HEK293 (cell line): Measurements from ENCODE around the gene SPINT2.

Experiments
- BCL11B ChIP-seq: fragments of 450-650 bp; formaldehyde crosslinking; IDR thresholded peaks from 2 replicates; pipeline ENCODE4 v1.5.1; 2016; ENCODE audit warnings: low read depth, missing biosample characterization, missing genetic modification characterization
- GFI1B ChIP-seq: fragments of 450-650 bp; formaldehyde crosslinking; IDR thresholded peaks from 2 replicates; pipeline ENCODE4 v1.5.1; 2016; ENCODE audit warnings: missing biosample characterization, missing genetic modification characterization
- IKZF3 ChIP-seq: fragments of 450-650 bp; IDR thresholded peaks from 2 replicates; pipeline ENCODE4 v1.5.0; 2018; ENCODE audit warnings: missing biosample characterization, mild to moderate bottlenecking, missing genetic modification characterization, moderate library complexity
- KLF7 ChIP-seq: fragments of 450-650 bp; formaldehyde crosslinking; IDR thresholded peaks from 2 replicates; pipeline ENCODE4 v1.5.1; 2016; ENCODE audit warnings: missing biosample characterization, missing genetic modification characterization, borderline replicate concordance
- SCRT1 ChIP-seq: fragments of 450-650 bp; formaldehyde crosslinking; IDR thresholded peaks from 2 replicates; pipeline ENCODE4 v1.5.1; 2016; ENCODE audit warnings: missing biosample characterization, missing genetic modification characterization, borderline replicate concordance
- YY2 ChIP-seq: fragments of 450-650 bp; formaldehyde crosslinking; IDR thresholded peaks from 2 replicates; pipeline ENCODE4 v1.5.1; 2016; ENCODE audit warnings: missing biosample characterization, missing genetic modification characterization
- ZBTB7A ChIP-seq: fragments of 450-650 bp; formaldehyde crosslinking; IDR thresholded peaks from 2 replicates; pipeline ENCODE4 v1.5.1; 2016; ENCODE audit warnings: low read depth, missing biosample characterization, missing genetic modification characterization
- ZFHX2 ChIP-seq: fragments of 450-650 bp; formaldehyde crosslinking; conservative IDR thresholded peaks from 2 replicates; pipeline ENCODE4 v1.5.1; 2016; ENCODE audit warnings: missing biosample characterization, missing genetic modification characterization
- ZNF114 ChIP-seq: fragments of 450-650 bp; formaldehyde crosslinking; IDR thresholded peaks from 2 replicates; pipeline ENCODE4 v1.5.0; 2017; ENCODE audit warnings: missing biosample characterization, missing genetic modification characterization
- ZNF146 ChIP-seq: fragments of 450-650 bp; formaldehyde crosslinking; IDR thresholded peaks from 2 replicates; pipeline ENCODE4 v1.5.1; 2016; ENCODE audit warnings: missing biosample characterization, missing genetic modification characterization
- ZNF2 ChIP-seq: fragments of 450-650 bp; formaldehyde crosslinking; IDR thresholded peaks from 2 replicates; pipeline ENCODE4 v1.5.1; 2016; ENCODE audit warnings: missing biosample characterization, missing genetic modification characterization
- ZNF211 ChIP-seq: fragments of 450-650 bp; formaldehyde crosslinking; IDR thresholded peaks from 2 replicates; pipeline ENCODE4 v1.5.1; 2016; ENCODE audit warnings: low read depth, missing biosample characterization, missing genetic modification characterization
- ZNF221 ChIP-seq: fragments of 450-650 bp; formaldehyde crosslinking; IDR thresholded peaks from 2 replicates; pipeline ENCODE4 v1.5.1; 2017; ENCODE audit warnings: missing biosample characterization, missing genetic modification characterization, borderline replicate concordance
- ZNF26 ChIP-seq: fragments of 450-650 bp; formaldehyde crosslinking; IDR thresholded peaks from 2 replicates; pipeline ENCODE4 v1.5.1; 2016; ENCODE audit warnings: missing biosample characterization, missing genetic modification characterization
- ZNF274 ChIP-seq, 2 experiments: fragments of 200-500 bp in 1 of 2; fragments of 450-650 bp in 1 of 2; sonication (Bioruptor generic) in 1 of 2; formaldehyde crosslinking in 1 of 2; IDR thresholded peaks; 2 replicates each; pipeline versions ENCODE4 v1.5.1 to v1.6.1; 2014 to 2016; ENCODE audit warnings: borderline replicate concordance in 1 of 2, inconsistent platforms in 1 of 2, low read length in 1 of 2, missing biosample characterization in 1 of 2, missing genetic modification characterization in 1 of 2
- ZNF280C ChIP-seq: fragments of 450-650 bp; formaldehyde crosslinking; IDR thresholded peaks from 2 replicates; pipeline ENCODE4 v1.5.1; 2016; ENCODE audit warnings: missing biosample characterization, missing genetic modification characterization
- ZNF292 ChIP-seq: fragments of 450-650 bp; formaldehyde crosslinking; IDR thresholded peaks from 2 replicates; pipeline ENCODE4 v1.5.1; 2016; ENCODE audit warnings: low read depth, missing biosample characterization, missing genetic modification characterization, borderline replicate concordance
- ZNF341 ChIP-seq: fragments of 450-650 bp; formaldehyde crosslinking; IDR thresholded peaks from 2 replicates; pipeline ENCODE4; 2016; ENCODE audit warnings: low read depth, missing biosample characterization, missing genetic modification characterization
- ZNF391 ChIP-seq: fragments of 450-650 bp; formaldehyde crosslinking; IDR thresholded peaks from 2 replicates; pipeline ENCODE4 v1.5.1; 2016; ENCODE audit warnings: low read depth, missing biosample characterization, missing genetic modification characterization, borderline replicate concordance
- ZNF404 ChIP-seq: fragments of 450-650 bp; formaldehyde crosslinking; IDR thresholded peaks from 2 replicates; pipeline ENCODE4 v1.5.1; 2017; ENCODE audit warnings: missing biosample characterization, missing genetic modification characterization
- ZNF433 ChIP-seq: fragments of 450-650 bp; formaldehyde crosslinking; IDR thresholded peaks from 2 replicates; pipeline ENCODE4 v1.5.1; 2016; ENCODE audit warnings: missing biosample characterization, missing genetic modification characterization, low read depth
- ZNF548 ChIP-seq: fragments of 450-650 bp; formaldehyde crosslinking; IDR thresholded peaks from 2 replicates; pipeline ENCODE4 v1.5.1; 2016; ENCODE audit warnings: missing biosample characterization, missing genetic modification characterization
- ZNF624 ChIP-seq: fragments of 450-650 bp; formaldehyde crosslinking; IDR thresholded peaks from 2 replicates; pipeline ENCODE4 v1.5.1; 2017; ENCODE audit warnings: missing biosample characterization, missing genetic modification characterization
- ZNF777 ChIP-seq: fragments of 450-650 bp; formaldehyde crosslinking; IDR thresholded peaks from 2 replicates; pipeline ENCODE4 v1.5.1; 2017; ENCODE audit warnings: missing biosample characterization, missing genetic modification characterization, borderline replicate concordance
- ZNF791 ChIP-seq: fragments of 450-650 bp; formaldehyde crosslinking; IDR thresholded peaks from 2 replicates; pipeline ENCODE4 v1.5.1; 2016; ENCODE audit warnings: missing biosample characterization, missing genetic modification characterization
- ZNF843 ChIP-seq: fragments of 450-650 bp; formaldehyde crosslinking; IDR thresholded peaks from 2 replicates; pipeline ENCODE4 v1.5.1; 2016; ENCODE audit warnings: missing biosample characterization, missing genetic modification characterization
- TF ChIP-seq, protein P1 (sequence below): fragments of 450-650 bp; formaldehyde crosslinking; IDR thresholded peaks from 2 replicates; pipeline ENCODE4 v1.5.1; 2016; ENCODE audit warnings: missing biosample characterization, missing genetic modification characterization
- TF ChIP-seq, protein P2 (sequence below): fragments of 450-650 bp; formaldehyde crosslinking; IDR thresholded peaks from 2 replicates; pipeline ENCODE4 v1.5.1; 2017; ENCODE audit warnings: missing biosample characterization, missing genetic modification characterization
- TF ChIP-seq, protein P3 (sequence below): fragments of 450-650 bp; formaldehyde crosslinking; IDR thresholded peaks from 2 replicates; pipeline ENCODE4 v1.5.1; 2016; ENCODE audit warnings: missing biosample characterization, missing genetic modification characterization

SPINT2 gene

GRCh38 chr19:38224014-38224862 lies 40.1 kb upstream of the SPINT2 start, which contains the start of gene DPF1 (continued):
- TF ChIP-seq, protein P1, sequence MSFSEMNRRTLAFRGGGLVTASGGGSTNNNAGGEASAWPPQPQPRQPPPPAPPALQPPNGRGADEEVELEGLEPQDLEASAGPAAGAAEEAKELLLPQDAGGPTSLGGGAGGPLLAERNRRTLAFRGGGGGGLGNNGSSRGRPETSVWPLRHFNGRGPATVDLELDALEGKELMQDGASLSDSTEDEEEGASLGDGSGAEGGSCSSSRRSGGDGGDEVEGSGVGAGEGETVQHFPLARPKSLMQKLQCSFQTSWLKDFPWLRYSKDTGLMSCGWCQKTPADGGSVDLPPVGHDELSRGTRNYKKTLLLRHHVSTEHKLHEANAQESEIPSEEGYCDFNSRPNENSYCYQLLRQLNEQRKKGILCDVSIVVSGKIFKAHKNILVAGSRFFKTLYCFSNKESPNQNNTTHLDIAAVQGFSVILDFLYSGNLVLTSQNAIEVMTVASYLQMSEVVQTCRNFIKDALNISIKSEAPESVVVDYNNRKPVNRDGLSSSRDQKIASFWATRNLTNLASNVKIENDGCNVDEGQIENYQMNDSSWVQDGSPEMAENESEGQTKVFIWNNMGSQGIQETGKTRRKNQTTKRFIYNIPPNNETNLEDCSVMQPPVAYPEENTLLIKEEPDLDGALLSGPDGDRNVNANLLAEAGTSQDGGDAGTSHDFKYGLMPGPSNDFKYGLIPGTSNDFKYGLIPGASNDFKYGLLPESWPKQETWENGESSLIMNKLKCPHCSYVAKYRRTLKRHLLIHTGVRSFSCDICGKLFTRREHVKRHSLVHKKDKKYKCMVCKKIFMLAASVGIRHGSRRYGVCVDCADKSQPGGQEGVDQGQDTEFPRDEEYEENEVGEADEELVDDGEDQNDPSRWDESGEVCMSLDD (tag by site-specific recombination) = peak; percentile 100
- TF ChIP-seq ZNF548 (tag by site-specific recombination) = peak; percentile 25; the same call in 1 of the 2 replicates
- peak; percentile 43 for TF ChIP-seq ZNF341 (tag by site-specific recombination)
- TF ChIP-seq GFI1B (tag by site-specific recombination) = peak; percentile 78; the same call in 1 of the 2 replicates
- peak; percentile 85 for TF ChIP-seq YY2 (tag by site-specific recombination)
- peak; percentile 77 for TF ChIP-seq ZNF146 (tag by site-specific recombination)
- no peak for TF ChIP-seq ZNF26 (tag by site-specific recombination)
- TF ChIP-seq, protein P2, sequence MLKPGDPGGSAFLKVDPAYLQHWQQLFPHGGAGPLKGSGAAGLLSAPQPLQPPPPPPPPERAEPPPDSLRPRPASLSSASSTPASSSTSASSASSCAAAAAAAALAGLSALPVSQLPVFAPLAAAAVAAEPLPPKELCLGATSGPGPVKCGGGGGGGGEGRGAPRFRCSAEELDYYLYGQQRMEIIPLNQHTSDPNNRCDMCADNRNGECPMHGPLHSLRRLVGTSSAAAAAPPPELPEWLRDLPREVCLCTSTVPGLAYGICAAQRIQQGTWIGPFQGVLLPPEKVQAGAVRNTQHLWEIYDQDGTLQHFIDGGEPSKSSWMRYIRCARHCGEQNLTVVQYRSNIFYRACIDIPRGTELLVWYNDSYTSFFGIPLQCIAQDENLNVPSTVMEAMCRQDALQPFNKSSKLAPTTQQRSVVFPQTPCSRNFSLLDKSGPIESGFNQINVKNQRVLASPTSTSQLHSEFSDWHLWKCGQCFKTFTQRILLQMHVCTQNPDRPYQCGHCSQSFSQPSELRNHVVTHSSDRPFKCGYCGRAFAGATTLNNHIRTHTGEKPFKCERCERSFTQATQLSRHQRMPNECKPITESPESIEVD (tag by site-specific recombination) = no peak
- peak; percentile 100 for TF ChIP-seq ZFHX2 (tag by site-specific recombination)
- peak; percentile 89 for TF ChIP-seq IKZF3
- no peak for TF ChIP-seq ZNF404 (tag by site-specific recombination)
- TF ChIP-seq, protein P3, sequence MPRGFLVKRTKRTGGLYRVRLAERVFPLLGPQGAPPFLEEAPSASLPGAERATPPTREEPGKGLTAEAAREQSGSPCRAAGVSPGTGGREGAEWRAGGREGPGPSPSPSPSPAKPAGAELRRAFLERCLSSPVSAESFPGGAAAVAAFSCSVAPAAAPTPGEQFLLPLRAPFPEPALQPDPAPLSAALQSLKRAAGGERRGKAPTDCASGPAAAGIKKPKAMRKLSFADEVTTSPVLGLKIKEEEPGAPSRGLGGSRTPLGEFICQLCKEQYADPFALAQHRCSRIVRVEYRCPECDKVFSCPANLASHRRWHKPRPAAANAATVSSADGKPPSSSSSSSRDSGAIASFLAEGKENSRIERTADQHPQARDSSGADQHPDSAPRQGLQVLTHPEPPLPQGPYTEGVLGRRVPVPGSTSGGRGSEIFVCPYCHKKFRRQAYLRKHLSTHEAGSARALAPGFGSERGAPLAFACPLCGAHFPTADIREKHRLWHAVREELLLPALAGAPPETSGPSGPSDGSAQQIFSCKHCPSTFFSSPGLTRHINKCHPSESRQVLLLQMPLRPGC = peak; percentile 88; the same call in 1 of the 2 replicates
- peak; percentile 99 for TF ChIP-seq ZNF777 (tag by site-specific recombination)
- TF ChIP-seq ZNF292 (tag by site-specific recombination) = no peak
- no peak for TF ChIP-seq SCRT1 (tag by site-specific recombination)
- TF ChIP-seq ZNF114 (tag by site-specific recombination) = no peak
- TF ChIP-seq ZNF280C (tag by site-specific recombination) = peak; percentile 96
- no peak for TF ChIP-seq ZNF221 (tag by site-specific recombination)
- peak; percentile 94 for TF ChIP-seq ZNF391 (tag by site-specific recombination)
- peak; percentile 58; the same call in 1 of the 2 replicates for TF ChIP-seq ZNF791 (tag by site-specific recombination)
- peak; percentile 89 for TF ChIP-seq BCL11B (tag by site-specific recombination)
- peak; percentile 87 for TF ChIP-seq ZNF2
- no peak for TF ChIP-seq ZNF433 (tag by site-specific recombination)
- no peak for TF ChIP-seq ZNF624 (tag by site-specific recombination)
- peak; percentile 97 for TF ChIP-seq KLF7 (tag by site-specific recombination)
- TF ChIP-seq ZNF274 (IDR thresholded peaks at IDR 0.05; ENCODE audit: low read length) = no peak
- 0 out of 2 replicates have a peak, but pooled peaks have one; percentile 31 for TF ChIP-seq ZNF274 (tag by site-specific recombination; IDR thresholded peaks at IDR 0.05; ENCODE audit: borderline replicate concordance)
- TF ChIP-seq ZNF211 (tag by site-specific recombination) = 0 out of 2 replicates have a peak, but pooled peaks have one; percentile 44
- TF ChIP-seq ZNF843 = peak; percentile 87
- TF ChIP-seq ZBTB7A (tag by site-specific recombination) = peak; percentile 98
